GM18519 (cell line): ENCODE results near the gene FARP1.
A peak's percentile ranks its signal among the peaks of the same experiment; 100 is the strongest.

ENCODE experiments used
- ATAC-seq: cut with Tn5 transposase; IDR thresholded peaks from one replicate; pipeline ENCODE4 v1.9.1; 2021; ENCODE audit warnings: mild to moderate bottlenecking, moderate library complexity; ENCODE audit not compliant: unreplicated experiment, low FRiP score

Gene FARP1

GRCh38 chr13:98432638-98433037, 289.7 kb downstream of the FARP1 start:
- ATAC-seq, result no peak

- ATAC-seq, result no peak
Measured at GRCh38 chr13:98433654-98434053, 290.8 kb downstream of the FARP1 start.

- no peak for ATAC-seq
Measured at GRCh38 chr13:98434060-98434459, 291.2 kb downstream of the FARP1 start.

- ATAC-seq, result no peak
Measured at GRCh38 chr13:98435376-98435775, 292.5 kb downstream of the FARP1 start.

- ATAC-seq, result no peak
Measured at GRCh38 chr13:98436233-98436910, 293.5 kb downstream of the FARP1 start.

- ATAC-seq, result no peak
Measured at GRCh38 chr13:98438246-98439125, 295.6 kb downstream of the FARP1 start.

- ATAC-seq, result no peak
Measured at GRCh38 chr13:98439126-98439828, 296.4 kb downstream of the FARP1 start.

- no peak for ATAC-seq
Measured at GRCh38 chr13:98439896-98440295, 297.0 kb downstream of the FARP1 start.

- no peak for ATAC-seq
Measured at GRCh38 chr13:98440390-98441055, 297.6 kb downstream of the FARP1 start.

- no peak for ATAC-seq
Measured at GRCh38 chr13:98441056-98441676, 298.3 kb downstream of the FARP1 start.

GRCh38 chr13:98442391-98443230, 299.7 kb downstream of the FARP1 start:
- no peak for ATAC-seq

- no peak for ATAC-seq
Measured at GRCh38 chr13:98443329-98443728, 300.4 kb downstream of the FARP1 start.

GRCh38 chr13:98443800-98444325, 301.0 kb downstream of the FARP1 start:
- no peak for ATAC-seq

GRCh38 chr13:98444381-98444780, 301.5 kb downstream of the FARP1 start:
- ATAC-seq, result no peak

GRCh38 chr13:98445340-98446233, 302.7 kb downstream of the FARP1 start:
- ATAC-seq, result peak; percentile 93

GRCh38 chr13:98446234-98446621, 303.3 kb downstream of the FARP1 start:
- no peak for ATAC-seq

GRCh38 chr13:98447130-98447529, 304.2 kb downstream of the FARP1 start:
- ATAC-seq, result no peak
